Left ventricle myocardium superior (tissue), 1 donor: ENCODE measurements around the gene RFPL1. TPM values are rescaled to one million over a fixed set of nuclear protein-coding genes. Genes with fewer than 3 reads are reported as not detected.
"Not testable (repeated sequence)": the region's sequence is repeated elsewhere in the genome, so short reads cannot be mapped to it uniquely, and the experiment has no call there.

Experiments
- ATAC-seq: fragments of 200-7000 bp; cut with Tn5 transposase; one replicate; pipeline ENCODE4 v1.9.1; 2020; ENCODE audit warnings: mild to moderate bottlenecking, moderate library complexity
- DNase-seq: peaks from one replicate; pipeline ENCODE4 v3.0.0-alpha.2; 2020
- intact Hi-C: fragments of 100-400 bp; cut with micrococcal nuclease; formaldehyde crosslinking; loops from one replicate; pipeline ENCODE4 v1.11.0; 2022
- long read RNA-seq: library from polyadenylated mRNA; unstranded; transcript quantifications from one replicate; pipeline ENCODE4 v2.0.0, GENCODE V29; 2021
- total RNA-seq: library from RNA; stranded (reverse); fragmentation: NEBNext Ultra II Directional; extraction: Animal tissue kit (Norgen Biotek cat#: 25700); gene quantifications from one replicate; pipeline ENCODE4 v1.2.1, GENCODE V29; 2021
- donor health status: DM: no; HTN: yes; CAD: no; lungs with severe emphysema.

Gene RFPL1
- total RNA-seq: not detected
- long read RNA-seq: 0 reads

GRCh38 chr22:29438283-29438682, at the start of gene RFPL1:
Gene RFPL1, plus strand, starts transcription at chr22:29438583.
- intact Hi-C loops, ATAC-seq, DNase-seq: not testable (repeated sequence)

DNA sequence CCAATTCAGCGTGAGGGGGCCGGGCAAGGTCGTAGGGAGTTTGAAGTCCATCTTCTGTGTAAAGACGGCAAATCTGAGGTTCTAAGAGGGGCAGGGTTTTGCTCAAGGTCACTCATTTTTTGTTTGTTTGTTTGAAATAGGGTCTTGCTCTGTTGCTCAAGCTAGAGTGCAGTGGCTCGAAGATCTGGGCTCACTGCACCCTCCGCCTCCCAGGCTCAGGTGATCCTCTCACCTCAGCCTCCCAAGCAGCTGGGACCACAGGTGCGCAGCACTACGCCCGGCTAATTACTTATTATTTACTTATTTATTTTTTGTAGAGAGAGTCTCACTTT, 49.7 kb upstream of the RFPL1 start:
- no peak for DNase-seq
- intact Hi-C loops: no loop called here
- ATAC-seq: peak; percentile 3

DNA sequence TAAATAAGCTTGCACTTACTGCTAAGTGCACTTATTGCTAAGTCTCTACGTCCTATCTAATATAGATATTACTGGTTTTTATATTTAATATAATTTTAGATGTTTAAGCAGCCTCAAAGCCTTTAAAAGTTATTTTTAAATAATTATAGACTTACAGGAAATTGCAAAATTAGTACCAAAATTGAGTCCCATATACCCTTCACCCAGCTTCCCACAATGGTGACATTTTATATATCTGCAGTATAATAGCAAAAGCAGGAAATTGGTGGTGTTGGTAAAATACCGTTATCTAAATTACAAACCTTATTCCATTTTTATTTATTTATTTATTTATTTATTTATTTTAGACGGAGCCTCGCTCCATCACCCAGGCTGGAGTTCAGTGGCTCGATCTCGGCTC, 48.1 kb upstream of the RFPL1 start:
- no peak for ATAC-seq
- DNase-seq: no peak
- intact Hi-C loops: no loop called here

DNA sequence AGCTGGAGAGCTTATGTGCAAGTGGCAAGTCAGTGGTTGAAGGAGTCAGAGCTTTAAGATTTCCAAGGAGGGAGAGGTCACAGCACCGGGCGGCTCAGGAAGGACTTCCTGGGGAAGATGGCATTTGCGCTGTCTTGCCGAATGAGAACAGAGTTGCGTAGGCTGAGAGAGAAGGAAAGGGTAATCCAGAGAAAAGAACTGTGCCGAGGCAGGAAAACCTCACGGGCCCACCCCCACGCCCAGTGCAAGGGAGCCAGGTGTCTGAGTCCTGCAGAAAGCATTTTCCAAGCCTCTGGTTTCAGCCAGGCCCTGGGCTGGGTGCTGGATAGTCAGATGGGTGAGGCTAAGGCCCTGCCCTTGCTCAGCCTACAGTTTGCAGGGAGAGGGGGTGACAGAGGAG, 46.8 kb upstream of the RFPL1 start:
- DNase-seq: no peak
- intact Hi-C loops: no loop called here
- no peak for ATAC-seq

DNA sequence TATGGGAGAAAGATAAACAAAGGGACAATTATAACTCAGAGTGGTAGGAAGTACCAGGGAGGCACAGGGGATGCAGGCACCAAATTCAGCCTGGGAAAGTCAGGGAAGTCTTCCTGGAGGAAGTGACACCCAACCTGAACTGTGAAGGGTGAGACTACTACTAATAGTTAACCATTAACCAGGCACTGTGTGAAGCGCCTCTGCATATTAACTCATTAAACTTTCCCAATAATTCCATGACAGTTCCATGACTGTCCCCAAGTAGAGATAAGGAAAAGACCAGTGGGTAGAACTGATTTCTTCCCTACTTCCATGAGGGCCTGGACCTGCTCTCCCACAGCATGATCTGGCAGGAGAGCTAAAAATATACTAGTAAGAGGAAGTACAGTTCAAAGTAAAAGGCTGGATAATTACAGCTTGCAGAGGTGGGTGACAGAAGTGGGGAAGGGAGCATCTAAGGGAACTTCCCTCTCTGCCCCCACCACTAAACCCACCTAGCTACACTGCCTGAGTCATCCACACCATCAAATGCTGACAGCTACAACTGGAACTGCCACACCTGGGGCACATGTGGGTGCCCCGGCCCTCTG, 45.3 kb upstream of the RFPL1 start:
- DNase-seq (no peak), ATAC-seq (no peak)
- intact Hi-C loops: no loop called here

DNA sequence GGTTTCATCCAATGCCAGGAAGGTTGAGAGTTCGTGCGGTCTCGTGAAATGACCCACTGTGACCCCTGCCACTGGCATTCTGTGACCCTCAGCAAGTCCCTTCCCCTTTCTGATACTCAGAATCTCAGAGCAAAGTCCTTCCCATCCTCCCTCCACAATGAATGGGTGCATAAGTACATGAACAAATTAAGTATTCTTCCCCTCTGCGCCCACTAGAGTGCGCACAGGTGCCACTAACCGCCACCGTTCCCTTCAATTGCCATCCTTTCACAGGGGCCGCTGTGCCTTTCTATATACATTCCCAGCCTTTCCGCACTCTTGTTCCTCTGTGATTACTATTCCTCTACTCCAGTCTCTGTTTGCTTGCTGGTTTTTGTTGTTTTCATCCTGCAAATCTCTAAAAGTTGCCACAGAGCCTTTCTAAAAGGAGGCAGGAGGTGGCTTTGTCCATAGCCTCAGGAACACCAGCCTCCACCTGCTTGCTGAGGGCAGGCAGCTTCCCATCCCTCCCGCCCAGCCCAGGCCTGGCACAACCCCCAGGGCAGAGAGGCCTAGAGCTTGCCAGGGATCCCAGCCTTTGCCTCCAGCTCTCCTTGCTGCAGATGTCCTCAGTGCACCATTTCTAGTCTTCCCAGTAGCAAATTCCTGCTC, 43.3 kb upstream of the RFPL1 start:
- DNase-seq (peak; percentile 69), ATAC-seq (peak; percentile 90)
- intact Hi-C loops: no loop called here

- ATAC-seq: no peak
- intact Hi-C loops: no loop called here
- no peak for DNase-seq
Observed at GRCh38 chr22:29396126-29396525, 42.3 kb upstream of the RFPL1 start.

DNA sequence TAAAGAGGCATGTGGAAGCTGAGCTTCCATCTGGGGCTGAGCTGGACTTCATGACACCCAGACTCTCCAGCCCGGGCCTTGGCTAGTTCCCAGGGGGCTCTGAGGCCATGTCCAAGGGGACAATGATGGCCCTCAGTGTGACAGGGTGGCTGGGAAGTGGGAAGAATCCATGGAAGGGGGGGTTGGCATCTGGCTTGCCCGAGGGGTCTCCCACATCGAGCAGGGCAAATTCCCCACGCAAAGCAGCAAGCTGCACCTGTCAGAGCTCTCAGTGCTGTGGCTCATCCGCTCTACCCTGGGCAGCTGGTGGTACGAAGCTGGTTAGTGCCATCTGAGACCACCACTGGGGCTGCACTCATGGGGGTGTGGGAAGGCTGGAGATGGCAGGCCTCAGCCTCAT, 40.6 kb upstream of the RFPL1 start:
- ATAC-seq (no peak), DNase-seq (no peak)
- intact Hi-C loops: no loop called here

DNA sequence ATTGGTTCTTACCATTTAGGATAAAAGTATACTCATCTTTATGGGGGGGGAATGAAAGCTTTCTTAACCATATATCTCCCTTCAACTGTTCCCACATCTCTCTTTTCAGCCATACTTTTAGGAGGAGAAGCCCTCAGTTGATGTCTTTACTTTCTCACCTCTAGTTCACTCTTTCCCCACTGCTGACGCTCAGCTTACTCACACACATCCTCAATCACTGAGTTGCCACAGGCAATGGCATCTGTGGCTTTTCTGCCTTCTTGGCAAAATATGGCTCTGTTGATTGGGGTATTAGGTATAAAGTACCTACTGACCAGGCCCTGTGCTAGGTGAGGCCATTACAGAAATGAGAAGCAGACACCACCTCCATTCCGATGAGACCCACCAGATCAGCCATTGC, 37.8 kb upstream of the RFPL1 start:
- DNase-seq: no peak
- ATAC-seq: no peak
- intact Hi-C loops: no loop called here

DNA sequence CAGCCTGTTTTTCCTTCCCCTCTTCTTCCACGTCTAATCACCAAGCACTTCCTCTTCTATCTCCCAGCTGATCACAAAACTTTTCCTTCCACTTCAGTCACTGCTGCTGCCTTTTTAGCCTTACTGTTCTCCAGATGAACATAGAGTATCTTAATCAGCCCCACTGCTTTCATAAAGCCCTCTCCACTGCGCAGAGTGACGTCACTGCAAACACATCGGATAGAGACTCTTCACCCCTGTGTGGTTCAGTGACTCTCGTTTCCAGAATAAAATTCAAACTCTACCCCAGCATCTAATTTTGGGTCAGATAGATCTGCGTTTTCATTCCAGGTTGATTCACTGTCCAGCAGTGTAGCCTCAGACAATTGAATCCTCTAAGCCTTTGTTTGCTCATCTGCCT, 36.8 kb upstream of the RFPL1 start:
- ATAC-seq, intact Hi-C loops: not testable (repeated sequence)

GRCh38 chr22:29408940-29409339, 29.4 kb upstream of the RFPL1 start:
- ATAC-seq (no peak), DNase-seq (no peak)
- intact Hi-C loops: no loop called here

More for the DNA sequence above, 36.8 kb upstream of the RFPL1 start:
- not testable (repeated sequence) for DNase-seq

GRCh38 chr22:29411569-29412211, 26.7 kb upstream of the RFPL1 start:
- intact Hi-C loops, ATAC-seq, DNase-seq: not testable (repeated sequence)

GRCh38 chr22:29412772-29413171, 25.6 kb upstream of the RFPL1 start:
- peak; percentile 63 for ATAC-seq
- DNase-seq, intact Hi-C loops: not testable (repeated sequence)

GRCh38 chr22:29414951-29415591, 23.3 kb upstream of the RFPL1 start:
- intact Hi-C loops: not testable (repeated sequence)
- DNase-seq (peak; percentile 39), ATAC-seq (peak; percentile 71)

DNA sequence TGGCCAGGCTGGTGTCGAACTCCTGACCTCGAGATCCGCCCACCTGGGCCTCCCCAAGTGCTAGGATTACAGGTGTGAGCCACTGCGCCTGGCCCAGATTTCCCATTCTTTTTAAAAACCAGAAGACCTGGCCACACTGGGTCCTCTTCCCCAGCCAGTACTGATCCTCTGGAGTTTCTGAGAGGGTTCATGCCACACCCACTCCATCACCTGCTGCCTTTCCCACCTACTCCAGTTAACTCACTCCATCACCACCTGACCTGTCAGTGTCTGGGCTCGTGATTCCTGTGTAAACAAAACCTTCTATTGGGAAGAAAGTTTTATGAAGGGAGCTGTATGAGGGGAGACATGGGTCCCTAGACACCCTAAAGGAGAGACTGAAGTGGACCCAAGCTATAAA, 19.7 kb upstream of the RFPL1 start:
- intact Hi-C loops, ATAC-seq, DNase-seq: not testable (repeated sequence)

DNA sequence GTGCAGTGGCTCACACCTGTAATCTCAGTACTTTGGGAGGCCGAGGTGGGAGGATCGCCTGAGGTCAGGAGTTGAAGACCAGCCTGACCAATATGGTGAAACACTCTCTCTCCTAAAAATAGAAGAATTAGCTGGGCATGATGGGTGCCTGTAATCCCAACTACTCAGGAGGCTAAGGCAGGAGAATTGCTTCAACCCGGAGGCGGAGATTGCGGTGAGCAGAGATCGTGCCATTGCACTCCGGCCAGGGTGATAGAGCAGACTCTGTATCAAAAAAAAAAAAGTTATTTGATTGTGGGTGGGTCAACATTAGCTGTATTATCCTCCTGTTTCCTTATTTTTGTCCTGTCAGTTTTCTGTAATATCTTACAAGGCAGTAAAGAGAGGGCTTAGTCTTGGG, 11.9 kb upstream of the RFPL1 start:
- DNase-seq (no peak), ATAC-seq (no peak)
- intact Hi-C loops: no loop called here

- ATAC-seq (no peak), DNase-seq (no peak)
- intact Hi-C loops: no loop called here
Observed at GRCh38 chr22:29427176-29427760, 11.1 kb upstream of the RFPL1 start.

DNA sequence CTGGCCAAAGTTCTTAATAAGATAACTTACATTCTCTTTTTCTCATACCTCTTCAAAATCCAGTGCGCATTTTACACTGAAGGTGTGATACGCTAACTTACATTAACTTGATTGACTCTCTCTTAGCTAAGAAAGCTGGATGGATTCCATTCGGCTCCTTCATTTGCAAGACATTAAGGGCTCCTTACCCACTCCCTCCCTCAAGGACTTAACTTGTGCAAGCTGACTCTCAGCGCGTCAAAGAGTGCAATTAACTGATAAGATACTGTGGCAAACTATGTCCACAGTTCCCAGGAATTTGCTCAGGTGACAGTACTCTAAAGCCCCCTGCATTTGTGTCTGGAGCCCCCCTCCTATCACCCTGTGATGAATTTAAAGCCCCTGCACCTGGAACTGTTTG, 6.4 kb upstream of the RFPL1 start:
- DNase-seq: no peak
- intact Hi-C loops: no loop called here
- no peak for ATAC-seq

- no peak for ATAC-seq
- intact Hi-C loops: no loop called here
- DNase-seq: no peak
Observed at GRCh38 chr22:29433856-29434255, 4.5 kb upstream of the RFPL1 start.

DNA sequence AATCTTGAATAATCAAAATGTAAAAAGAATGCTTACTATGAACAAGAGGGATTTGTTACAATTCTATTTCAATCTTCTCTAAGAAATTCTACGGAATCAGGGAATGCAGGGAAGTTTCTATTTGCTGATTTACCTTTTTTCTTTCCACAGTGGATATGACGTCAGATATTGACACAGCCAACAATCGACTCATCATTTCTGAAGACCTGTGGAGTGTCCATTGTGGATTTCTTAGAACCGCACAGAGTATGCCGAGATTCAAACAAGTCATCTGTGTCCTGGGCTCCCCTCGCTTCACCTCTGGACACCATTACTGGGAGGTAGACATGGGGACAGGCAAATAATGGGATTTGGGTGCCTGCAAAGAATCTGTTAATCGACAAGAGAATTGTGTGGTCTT, 4.1 kb upstream of the RFPL1 start:
- intact Hi-C loops: no loop called here
- ATAC-seq (no peak), DNase-seq (no peak)
